ENCODE results near the gene SEPTIN10.

DNA sequence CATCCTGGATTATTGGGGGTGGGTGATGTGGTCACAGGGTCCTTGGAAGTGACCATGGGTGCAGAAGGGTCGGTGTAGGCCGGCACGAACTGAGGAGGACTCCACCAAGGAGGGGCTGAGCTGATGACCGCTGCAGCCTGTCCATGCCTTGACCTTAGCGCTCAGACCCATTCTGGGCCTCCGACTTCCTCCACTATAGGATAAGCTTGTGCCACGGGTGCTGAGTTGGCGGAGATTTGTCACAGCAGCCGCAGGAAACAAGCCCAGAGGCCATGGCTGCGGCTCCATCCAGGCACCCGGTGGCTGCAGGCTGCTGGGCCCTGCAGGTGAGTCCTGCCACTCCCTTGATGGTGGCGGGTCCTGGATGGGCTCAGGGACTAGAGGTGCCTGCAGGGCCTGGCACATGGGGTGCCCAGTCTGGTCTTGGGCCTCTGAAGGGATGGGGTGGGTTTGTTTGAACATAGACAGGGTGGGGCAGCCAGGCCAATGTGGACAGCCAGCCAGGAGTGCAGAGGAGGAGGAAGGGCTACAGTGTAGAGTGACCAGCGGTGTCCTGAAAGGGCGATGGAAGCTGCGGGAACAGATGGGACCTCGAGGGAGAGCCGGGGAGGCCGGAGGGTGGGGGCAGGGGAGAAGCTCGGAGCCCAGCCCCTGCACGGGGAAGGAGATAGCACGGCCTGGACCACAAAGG lies 84.8 kb downstream of the SEPTIN10 start:
- TF ChIP-seq EZH2 (IDR thresholded peaks at IDR 0.05; ENCODE audit: borderline replicate concordance, insufficient read depth, low read depth, low read length, poor library complexity, severe bottlenecking), result no peak
- TF ChIP-seq, protein P1, sequence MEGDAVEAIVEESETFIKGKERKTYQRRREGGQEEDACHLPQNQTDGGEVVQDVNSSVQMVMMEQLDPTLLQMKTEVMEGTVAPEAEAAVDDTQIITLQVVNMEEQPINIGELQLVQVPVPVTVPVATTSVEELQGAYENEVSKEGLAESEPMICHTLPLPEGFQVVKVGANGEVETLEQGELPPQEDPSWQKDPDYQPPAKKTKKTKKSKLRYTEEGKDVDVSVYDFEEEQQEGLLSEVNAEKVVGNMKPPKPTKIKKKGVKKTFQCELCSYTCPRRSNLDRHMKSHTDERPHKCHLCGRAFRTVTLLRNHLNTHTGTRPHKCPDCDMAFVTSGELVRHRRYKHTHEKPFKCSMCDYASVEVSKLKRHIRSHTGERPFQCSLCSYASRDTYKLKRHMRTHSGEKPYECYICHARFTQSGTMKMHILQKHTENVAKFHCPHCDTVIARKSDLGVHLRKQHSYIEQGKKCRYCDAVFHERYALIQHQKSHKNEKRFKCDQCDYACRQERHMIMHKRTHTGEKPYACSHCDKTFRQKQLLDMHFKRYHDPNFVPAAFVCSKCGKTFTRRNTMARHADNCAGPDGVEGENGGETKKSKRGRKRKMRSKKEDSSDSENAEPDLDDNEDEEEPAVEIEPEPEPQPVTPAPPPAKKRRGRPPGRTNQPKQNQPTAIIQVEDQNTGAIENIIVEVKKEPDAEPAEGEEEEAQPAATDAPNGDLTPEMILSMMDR (IDR thresholded peaks at IDR 0.05), result no peak
